Hematopoietic multipotent progenitor cell treated with erythropoietin and hydrocortisone succinate and interleukin-3 and kit ligand, for 6 days (in vitro differentiated cells): Measurements from ENCODE around the gene AFAP1L2.

Experiments
- DNase-seq: peaks from one replicate; pipeline ENCODE4 v3.0.0-alpha.2; 2015

Gene AFAP1L2

DNA sequence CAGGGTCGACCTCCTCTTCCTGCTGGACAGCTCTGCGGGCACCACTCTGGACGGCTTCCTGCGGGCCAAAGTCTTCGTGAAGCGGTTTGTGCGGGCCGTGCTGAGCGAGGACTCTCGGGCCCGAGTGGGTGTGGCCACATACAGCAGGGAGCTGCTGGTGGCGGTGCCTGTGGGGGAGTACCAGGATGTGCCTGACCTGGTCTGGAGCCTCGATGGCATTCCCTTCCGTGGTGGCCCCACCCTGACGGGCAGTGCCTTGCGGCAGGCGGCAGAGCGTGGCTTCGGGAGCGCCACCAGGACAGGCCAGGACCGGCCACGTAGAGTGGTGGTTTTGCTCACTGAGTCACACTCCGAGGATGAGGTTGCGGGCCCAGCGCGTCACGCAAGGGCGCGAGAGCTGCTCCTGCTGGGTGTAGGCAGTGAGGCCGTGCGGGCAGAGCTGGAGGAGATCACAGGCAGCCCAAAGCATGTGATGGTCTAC lies 118.3 kb downstream of the AFAP1L2 start:
- DNase-seq = no peak

DNA sequence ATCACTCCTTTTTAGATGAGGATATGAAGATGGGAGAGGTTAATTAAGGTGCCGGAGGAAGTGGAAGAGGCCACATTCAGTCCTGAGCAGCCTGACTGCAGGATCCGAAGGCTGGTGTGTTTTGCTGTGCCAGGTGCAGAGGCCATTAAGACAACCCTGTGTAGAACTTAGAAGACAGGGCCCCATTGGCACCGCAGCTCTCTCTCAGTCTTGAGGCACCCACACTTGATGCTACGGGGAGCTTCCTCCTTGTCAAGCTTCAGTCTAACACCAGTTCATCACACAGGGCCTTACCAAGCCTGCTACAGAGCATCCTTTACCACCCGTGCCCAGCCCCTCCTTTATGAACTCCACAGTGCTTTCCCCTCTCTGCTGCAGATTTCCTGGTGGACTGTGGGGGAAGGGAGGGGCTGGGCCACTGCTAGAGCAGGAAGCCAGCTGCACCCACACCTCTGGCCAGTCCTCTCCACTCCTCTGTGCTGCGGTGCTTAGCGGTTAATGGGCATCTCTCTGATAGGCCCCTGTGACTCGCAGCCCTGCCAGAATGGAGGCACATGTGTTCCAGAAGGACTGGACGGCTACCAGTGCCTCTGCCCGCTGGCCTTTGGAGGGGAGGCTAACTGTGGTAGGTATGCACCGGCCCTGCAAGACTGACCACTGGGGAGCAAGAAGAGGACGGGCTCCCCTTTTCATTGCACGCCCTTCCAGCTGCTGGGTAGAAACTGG lies 119.8 kb downstream of the AFAP1L2 start:
- no peak for DNase-seq

DNA sequence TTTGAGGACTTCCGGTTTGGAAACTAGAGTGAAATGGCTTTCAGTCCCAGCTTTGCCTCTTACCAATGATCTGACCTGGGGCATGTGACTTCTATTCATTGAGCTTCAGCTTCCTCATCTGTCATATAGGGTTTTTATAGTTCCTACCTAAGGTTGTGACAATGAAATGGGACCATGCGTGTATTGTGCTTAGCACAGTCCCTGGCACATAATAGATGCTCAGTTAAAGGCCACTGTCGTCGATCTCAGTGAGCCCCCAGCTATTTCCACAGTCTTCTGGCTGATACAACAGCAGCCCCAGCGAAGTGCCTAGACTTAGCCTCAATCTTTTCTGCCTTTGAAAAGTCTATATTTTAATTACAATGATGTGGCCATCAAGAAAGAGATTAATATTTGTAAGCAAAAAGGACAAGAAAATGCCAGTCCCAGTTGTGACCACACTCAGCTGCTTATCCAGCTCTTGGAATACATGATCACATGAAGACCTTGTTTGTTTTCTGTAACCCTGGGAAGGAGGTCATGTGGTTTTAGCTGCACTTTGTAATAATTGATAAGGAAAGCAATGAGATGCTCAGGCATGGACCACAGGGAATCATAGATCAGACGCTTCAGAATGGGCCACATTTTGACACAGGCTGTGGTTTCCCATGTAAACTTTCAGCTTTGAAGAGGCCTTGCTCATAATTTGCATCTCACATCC lies 120.6 kb downstream of the AFAP1L2 start:
- no peak for DNase-seq

DNA sequence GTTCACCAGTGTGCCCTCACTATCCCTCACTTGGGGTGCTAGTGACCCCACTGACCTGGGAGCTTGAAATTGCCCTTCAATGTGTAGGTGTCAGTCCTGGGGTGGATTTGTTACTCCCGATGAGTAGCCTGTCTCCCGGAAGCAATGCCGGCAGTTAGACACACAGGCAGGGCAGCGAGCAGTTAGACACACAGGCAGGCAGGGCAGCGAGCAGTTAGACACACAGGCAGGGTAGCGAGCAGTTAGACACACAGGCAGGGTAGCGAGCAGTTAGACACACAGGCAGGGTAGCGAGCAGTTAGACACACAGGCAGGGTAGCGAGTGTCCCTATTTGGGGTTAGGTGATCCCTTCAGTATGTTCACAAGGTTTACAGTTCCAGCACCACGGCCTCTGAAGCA lies 121.2 kb downstream of the AFAP1L2 start:
- no peak for DNase-seq

DNA sequence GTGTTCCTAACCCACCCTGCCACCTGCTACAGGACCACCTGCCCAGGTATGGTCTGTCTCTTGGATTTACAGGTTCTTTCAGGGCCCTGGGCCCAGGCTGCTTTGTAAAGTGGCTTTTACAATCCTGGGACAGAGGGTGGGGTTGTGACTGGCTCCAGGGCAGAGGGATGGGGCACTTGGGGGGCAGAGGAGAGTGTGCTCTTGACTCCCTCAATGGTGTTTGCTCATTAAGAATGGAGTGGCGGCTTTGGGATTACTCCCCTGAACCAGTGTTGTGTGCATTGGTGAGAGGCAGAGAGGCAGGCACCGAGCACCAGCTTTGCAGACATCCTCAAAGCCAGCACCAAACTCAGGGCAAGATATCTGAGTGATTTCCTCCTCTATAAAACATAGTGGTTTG lies 121.8 kb downstream of the AFAP1L2 start:
- DNase-seq = no peak

DNA sequence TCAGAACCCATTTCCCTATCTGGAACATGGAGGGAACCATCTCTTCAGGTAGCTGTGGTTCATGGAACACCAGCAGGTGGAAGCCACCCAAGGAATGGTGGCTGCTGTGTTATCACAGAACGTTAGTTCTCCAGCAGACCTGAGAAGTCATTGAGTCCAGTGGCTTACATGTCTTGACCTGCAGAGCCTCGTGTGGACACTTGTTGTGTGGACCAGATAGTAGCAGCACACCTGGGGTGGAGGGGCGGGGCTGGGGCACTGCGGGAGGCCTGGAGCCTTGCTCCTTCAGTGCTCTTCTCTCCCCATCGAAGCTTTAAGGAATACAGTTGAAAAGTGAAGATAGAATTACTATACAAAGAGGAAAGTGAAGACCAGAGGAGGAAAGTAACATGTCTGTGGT lies 122.8 kb downstream of the AFAP1L2 start:
- no peak for DNase-seq

DNA sequence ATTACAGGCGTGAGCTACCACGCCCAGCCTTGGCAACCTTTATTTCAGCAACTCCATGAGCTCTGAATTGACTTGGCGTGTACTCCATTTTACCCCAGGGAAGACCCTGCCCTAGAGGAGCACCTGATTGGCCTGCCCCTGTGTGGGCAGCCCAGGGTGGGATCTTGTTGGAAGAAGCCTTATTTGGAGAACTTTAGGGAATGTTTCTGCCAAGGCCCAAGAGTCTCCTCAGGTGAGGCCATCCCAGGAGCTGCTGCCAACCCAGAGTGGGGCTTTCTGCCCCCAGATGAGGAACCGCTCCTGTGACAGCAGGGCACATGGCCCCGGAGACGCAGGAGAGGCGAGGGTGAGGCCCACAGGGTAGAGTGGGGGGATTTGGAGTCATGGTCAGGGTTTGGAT lies 123.3 kb downstream of the AFAP1L2 start:
- no peak for DNase-seq

DNA sequence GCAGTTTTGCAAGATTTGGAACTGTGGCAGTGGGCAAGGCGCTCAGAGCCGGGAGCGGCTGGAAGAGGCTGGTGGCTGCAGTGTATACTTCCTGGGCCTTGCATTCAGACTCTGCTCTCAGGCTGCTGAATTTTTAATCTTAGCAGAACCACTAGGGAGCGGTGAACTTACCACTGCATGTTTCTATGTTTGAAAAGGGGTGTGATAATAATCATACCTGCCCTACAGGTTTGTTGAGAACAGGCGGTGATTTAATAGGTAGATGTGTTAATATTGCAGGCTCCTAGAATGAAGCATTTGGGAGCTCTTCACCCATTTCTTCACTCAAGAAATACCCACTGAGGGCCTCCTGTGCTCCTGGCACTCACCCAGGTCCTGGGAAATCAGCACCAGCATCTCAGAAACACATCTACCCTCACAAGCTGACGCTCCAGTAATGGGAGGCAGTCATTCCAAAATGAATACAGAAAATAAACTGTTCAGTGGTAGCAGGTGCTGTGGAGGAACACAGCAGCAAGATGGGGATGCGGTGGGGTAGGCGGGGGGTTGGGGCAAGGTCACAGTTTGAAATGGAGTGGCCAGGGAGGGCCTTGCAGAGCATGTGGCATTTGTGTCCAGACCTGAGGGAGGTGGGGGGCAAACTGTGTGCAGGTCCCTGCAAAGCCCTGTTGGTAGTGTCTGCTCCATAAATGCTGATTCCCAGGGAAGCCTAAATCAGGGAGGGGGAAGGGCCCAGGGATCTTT lies 124.2 kb downstream of the AFAP1L2 start:
- no peak for DNase-seq

DNA sequence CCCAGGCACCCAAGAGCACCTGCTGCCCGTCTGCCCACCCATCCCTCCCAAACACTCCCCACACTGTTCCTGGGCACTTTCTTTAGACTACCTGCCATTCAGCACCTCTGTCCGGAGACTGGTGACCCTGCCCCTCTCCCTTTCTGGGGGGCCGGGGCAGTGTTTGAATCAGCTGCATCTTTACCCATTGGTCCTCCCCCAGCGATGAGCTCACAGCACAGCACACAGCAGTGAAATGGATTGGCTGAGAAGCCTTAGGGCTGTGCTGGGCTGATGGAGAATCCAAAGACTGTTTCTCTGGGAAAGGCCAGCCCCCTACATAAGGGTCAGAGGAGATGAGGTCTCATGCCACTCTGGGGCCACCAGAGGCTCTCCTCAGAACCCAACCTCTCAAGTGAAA lies 125.0 kb downstream of the AFAP1L2 start:
- DNase-seq = no peak

DNA sequence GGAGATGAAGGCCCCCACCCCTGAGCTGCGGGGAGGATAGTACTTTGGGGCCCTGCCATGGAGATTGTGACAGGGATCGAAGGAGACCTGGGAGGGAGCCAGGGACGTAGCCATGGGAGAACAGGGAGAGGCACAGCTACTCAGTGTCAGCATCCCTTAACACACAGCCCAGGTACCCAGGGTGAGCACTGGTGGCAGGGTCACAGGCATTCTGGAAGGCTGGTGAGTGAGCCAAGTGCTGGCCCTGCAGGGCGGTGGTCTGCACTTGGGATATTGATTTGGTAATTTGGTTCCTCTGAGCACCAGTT lies 125.5 kb downstream of the AFAP1L2 start:
- DNase-seq = no peak

DNA sequence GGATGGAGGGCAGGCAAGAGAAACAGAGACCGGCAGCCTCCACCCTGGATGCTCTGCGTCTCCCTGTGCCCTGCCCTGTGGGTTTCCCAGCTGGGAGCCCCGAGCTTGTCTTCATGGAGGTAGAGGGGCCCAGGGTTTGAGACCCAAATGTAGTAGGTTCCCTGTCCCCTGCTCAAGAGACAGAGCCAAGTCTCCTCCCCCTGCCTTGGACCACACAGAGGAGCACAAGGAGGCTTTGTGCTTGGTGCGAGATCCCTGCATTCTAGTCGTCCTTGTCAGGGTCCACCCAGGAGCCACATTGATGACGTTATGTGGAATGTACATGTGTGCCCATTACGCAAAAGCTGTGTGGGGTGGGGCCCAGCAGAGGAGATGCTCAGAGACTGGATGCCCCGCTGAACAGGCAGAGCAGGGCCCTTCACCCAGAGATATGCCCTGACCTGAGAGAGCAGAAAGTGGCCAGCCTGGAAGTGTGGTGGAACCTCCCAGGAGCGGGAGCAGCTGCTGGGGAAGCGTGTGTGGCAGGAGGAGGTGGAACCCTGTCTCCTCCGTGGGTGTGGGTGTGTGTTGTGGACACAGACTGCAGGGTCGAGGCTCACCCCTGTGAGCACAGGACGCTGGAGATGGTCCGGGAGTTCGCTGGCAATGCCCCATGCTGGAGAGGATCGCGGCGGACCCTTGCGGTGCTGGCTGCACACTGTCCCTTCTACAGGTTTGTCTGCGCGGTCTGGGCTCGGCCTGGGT lies 126.0 kb downstream of the AFAP1L2 start:
- no peak for DNase-seq

DNA sequence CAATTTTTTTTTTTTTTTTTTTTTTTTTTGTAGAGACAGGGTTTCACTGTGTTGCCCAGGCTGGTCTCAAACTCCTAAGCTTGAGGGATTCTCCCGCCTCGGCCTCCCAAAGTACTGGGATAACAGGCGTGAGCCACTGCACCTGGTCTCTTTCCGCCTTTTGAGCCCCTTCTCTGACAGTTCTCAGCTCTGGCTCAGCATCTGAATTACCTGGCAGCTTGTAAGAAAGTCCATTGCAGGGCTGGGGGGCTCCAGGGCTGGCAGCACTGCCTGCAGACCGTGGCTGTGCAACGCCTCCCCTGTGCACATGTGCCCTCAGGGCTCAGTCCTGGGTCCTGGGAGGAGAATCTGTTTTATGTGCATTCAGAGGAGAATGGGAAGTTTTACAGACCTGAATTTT lies 127.6 kb downstream of the AFAP1L2 start:
- DNase-seq = no peak

DNA sequence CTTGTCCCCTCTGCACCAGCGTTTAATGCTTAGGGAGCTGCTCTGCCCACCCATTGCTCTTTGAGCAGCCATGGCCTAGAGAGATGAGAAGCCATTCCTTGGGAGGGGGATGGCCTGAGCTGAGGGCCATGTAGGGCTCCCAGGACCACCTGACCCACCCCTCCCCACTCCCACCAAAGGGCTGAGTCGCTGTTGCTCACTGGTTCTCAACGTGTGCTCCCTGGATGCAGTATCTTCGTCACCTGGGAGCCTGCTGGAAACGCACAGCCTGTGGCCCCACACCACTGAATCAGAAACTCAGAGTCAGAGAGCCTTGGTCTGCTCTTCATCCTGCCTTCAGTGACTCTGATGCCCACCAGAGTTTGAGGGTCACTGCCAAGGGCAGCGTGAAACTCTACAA lies 128.2 kb downstream of the AFAP1L2 start:
- no peak for DNase-seq

DNA sequence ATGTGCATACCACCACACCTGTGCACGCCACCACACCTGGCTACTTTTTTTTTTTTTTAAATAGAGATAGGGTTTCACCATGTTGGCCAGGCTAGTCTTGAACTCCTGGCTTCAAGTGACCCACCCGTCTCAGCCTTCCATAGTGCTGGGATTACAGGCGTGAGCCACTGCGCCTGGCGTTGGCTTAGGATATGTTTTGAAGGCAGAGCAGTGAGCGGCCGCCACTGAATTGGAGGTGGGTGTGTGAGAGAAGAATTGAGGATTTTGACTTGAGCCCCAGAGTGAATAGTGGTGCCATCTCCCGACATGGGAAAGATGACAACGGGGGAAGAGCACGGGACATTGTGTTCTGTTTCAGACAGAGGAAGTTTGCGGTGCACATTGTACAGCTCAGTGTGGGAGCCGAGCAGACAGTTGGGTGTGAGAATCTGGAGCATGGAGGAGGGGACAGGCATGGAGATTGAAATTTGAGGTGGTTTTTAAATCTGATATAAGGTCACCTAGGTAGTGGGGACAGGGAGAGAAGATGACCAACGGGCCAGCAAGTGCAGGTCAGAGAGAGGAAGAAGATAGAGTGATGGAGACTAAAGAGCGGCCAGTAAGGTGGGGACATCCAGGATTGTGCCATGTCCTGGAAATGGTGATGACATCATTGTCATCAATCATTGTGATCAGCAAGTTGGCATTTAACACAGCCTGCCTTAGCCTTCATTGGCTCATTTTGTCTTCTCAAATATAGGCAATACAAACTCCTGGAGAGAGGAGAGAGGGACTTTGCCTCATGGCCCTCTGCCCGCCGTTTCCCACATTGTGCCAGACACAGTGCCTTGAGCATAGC lies 129.5 kb downstream of the AFAP1L2 start:
- DNase-seq = no peak

DNA sequence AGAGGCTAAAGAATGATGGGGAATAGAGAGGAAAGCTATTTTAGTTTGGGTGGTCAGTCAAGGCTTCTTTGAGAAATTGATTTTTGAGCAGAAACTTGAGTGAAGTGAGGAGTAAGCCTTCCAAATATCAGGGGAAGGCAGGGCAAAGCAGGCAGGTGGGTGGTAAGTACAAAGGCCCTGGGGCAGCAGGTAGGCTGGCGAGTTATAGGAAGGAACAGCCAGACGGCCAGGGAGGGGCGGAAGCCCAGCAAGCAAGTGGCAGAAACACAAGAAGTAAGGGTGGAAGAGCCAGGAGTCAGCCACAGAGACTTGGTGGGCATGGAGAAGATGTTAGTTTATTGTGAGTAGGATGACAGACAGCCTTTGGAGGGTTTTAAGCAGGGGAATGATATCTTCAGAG lies 130.4 kb downstream of the AFAP1L2 start:
- no peak for DNase-seq

DNA sequence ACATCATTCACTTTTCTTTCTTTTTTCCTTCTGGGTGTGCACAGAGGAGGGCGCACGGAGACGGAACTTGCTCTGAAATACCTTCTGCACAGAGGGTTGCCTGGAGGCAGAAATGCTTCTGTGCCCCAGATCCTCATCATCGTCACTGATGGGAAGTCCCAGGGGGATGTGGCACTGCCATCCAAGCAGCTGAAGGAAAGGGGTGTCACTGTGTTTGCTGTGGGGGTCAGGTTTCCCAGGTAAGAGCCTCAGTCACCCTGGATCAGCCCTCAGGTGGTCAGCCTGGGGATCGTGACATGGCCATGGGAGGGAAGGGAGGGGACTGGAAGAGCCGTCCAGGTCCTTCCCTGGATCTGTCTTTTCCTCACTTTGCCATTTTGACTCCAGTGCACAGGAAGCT lies 131.6 kb downstream of the AFAP1L2 start:
- no peak for DNase-seq

DNA sequence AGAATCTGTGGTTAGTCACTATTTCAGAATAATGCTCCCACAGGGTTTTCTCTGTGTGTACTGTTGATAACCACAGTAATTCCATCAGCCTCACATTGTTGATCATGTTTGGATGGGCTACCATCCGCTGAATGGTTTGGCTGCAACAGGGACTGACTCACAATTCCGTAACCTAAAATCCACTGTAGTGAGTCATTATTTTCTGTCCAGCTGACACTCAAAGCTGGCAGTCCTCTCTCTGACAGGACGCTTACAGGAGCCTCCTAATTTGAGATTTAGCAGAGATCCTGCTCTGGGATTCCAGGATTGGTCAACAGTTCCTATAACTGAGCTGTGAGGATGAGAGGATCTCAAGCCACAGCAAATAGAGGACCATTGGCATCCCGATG lies 132.5 kb downstream of the AFAP1L2 start:
- no peak for DNase-seq

DNA sequence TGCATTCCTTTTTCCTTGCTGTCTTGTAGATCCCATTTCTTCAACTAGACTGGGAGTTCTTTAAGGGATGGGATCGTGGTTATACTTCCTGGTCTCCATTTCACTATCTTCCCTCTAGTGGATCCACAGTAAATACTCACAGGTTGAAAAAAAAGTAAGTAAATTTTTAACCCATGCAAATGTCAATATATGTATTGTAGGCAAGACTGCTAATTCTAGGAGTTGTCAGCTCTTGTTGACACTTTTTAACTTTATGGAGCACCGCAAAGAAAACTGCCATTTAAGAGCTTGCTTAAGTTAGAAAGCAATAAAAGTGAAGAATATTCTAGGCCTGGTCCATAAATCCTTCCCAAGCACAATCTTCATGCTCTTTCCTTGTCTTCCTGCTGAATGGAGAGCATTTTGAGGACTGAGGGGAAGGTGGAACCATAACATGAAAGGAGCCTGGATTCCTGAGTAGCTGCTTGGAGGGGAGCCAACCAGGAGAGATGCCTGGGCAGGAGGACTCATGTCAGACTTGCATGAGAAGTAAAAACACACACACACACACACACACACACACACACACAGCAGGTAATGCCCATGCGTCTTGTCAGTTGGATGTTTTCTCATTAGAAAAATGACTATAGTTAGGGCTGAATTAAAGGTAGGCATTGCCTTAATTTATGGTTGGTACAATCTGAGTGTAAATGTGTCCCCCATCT lies 133.1 kb downstream of the AFAP1L2 start:
- DNase-seq = no peak

DNA sequence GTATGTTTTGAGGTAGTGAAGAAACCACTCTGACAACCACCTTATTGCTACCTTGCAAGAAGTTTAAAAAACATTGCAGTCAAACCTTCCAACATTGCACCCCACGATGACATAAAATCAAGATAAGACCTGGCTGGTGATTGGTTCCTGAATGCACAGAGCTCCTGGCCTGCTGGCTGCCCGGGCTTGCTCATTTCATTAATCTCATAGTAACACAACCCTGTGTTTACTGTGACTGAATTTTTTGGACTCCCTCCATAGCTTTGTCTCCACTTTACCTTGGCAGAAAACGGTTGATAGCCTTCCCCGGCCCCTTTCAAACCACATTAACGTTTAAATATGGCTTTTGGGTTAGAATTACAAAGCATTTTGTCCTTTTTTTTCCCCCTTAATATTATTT lies 137.8 kb downstream of the AFAP1L2 start:
- DNase-seq = peak; percentile 93

DNA sequence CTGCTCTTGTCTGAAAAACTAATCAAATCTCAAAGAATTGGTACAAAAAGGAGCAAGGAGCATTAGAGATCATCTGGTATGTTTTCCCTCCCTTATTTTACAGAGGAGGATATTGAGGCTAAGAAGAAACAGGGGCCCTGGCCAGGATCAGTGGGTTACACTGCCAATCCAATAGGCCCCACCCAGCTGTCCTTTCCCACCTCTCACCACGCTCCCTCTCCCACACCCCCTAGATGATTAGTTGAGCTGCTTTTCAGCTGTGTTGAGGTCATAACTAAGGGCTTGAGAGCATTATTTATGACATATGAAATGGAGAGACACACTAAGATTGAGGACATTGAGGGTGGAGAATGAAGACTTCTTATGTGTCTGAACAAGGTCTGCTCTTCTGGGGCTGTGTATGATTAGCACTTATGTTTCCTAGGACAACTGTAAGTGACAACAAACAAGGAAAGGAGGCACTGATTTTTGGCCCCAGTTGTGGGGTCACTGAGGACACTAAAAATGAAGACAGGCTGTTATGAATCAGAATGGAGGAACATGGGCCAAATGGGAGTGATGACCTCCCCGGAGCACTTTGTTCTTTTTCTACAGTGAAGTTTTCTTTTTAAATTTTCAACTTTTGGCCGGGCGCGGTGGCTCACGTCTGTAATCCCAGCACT lies 138.8 kb downstream of the AFAP1L2 start:
- DNase-seq = peak; percentile 31

DNA sequence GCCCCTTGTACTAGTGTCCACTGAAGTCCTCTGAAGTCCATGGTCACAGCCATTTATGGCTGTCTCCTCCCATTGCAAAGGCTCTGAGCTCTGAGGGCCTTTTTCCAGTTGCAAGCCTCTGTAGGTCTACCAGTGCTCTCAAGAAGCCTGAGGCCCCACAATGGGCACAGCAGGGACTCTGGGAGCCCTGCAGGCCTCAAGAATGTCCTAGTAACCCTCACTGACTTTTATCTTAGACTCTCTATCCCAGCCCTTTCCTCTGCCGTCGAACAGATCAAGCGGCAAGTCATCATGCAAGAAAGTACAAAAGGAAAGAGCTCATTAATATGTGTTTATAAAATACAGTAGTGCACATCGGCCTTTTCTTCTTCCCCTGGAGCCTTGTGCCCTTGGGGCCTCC lies 141.8 kb downstream of the AFAP1L2 start:
- no peak for DNase-seq
